Stimulated activated naive B cell treated with anti-CD40 and anti-IgM and Interleukin-4, amounts not matched to agents 10 μg/mL and 1 μg/mL and 100 μg/mL, for 72 hours (primary cell): Measurements from ENCODE around the gene CTSE.
"Not testable (repeated sequence)": the region's sequence is repeated elsewhere in the genome, so short reads cannot be mapped to it uniquely, and the experiment has no call there.

ENCODE experiments used
- ATAC-seq, 2 donors: fragments of 150-1000 bp; cut with Tn5 transposase; replicated peaks; 2 replicates each; pipeline ENCODE4 v1.10.0; 2021; ENCODE audit warnings: moderate library complexity in 1 of 2
- DNase-seq: peaks from one replicate; pipeline ENCODE4 v3.0.0; 2021
- H3K27ac Mint-ChIP-seq: one replicate; pipeline ENCODE4 v1.8.0; 2022; ENCODE audit warnings: mild to moderate bottlenecking, mixed read lengths
- H3K27me3 Mint-ChIP-seq, 2 donors: one replicate each; pipeline ENCODE4 v1.8.0; 2022; ENCODE audit warnings: mixed read lengths in 2 of 2
- H3K36me3 Mint-ChIP-seq, 2 donors: one replicate each; pipeline ENCODE4 v1.8.0; 2022; ENCODE audit warnings: mixed read lengths in 2 of 2, mild to moderate bottlenecking in 1 of 2
- H3K4me1 Mint-ChIP-seq, 2 donors: one replicate each; pipeline ENCODE4 v1.8.0; 2022; ENCODE audit warnings: mixed read lengths in 2 of 2, mild to moderate bottlenecking in 1 of 2
- H3K4me3 Mint-ChIP-seq, 2 donors: one replicate each; pipeline ENCODE4 v1.8.0; 2022; ENCODE audit warnings: mild to moderate bottlenecking in 2 of 2, mixed read lengths in 2 of 2, moderate library complexity in 1 of 2
- H3K9me3 Mint-ChIP-seq, 2 donors: one replicate each; pipeline ENCODE4 v1.8.0; 2022; ENCODE audit warnings: mixed read lengths in 2 of 2, mild to moderate bottlenecking in 1 of 2

The CTSE gene

DNA sequence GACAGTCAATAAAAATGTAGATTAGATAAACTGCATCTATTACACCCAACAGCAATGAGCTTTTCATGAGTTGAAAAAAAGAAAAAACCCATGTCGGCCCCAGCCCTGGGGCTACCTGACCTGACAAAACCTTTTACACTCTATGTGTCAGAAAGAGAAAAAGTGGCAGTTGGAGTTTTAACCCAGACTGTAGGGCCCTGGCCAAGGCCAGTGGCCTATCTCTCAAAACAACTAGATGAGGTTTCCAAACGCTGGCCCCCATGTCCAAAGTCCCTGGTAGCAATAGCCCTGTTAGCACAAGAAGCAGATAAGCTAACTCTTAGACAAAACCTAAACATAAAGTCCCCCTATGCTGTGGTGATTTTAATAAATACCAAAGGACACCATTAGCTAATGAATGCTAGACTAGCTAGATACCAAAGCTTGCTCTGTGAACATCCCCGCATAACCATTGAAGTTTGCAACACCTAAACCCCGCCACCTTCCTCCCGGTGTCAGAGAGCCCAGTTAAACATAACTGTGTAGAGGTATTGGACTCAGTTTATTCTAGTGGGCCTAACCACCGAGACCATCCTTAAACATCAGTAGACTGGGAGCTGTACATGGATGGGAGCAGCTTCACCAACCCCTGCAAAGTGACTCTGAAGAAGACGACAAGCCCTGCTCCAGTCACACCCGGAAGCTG lies 32.1 kb upstream of the CTSE start:
- not testable (repeated sequence) for DNase-seq, H3K27me3 Mint-ChIP-seq, ATAC-seq, H3K9me3 Mint-ChIP-seq
- Mint-ChIP-seq H3K36me3 (peaks cover 65% of the 10 kb centered on the region in 2 donors), H3K4me3 (peak overlapping the region; percentile 68 to 78), H3K4me1 (peaks cover 58 to 88% of the 10 kb centered on the region in 2 donors), H3K27ac (peak overlapping the region; percentile 49)

DNA sequence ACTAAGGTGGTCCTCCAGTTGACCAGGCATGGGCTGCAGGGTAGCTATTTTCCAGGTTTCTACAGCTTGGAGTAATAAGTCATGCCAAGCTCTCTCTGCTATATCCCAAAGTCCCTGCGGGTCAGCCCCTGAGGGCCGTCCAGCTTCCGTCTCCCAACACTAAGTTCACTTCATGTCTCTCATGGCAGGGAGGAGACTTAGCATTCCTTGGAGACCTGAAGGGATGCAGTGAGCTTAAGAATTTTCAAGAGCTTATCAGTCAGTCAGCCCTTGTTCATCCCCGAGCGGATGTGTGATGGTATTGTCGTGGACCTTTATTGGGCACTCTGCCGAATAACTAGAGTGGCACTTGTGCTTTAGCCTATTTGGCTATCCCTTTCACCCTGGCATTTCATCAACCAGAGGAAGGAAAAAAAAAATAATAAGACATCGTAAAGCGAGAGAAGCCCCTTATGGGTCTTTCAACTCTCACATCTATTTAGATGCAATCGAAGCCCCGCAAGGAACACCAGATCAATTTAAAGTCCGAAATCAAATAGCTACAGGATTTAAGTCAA lies 31.5 kb upstream of the CTSE start:
- H3K4me3 Mint-ChIP-seq: peak overlapping the region; percentile 68 to 78
- peaks cover 54 to 86% of the 10 kb centered on the region in 2 donors for H3K4me1 Mint-ChIP-seq
- not testable (repeated sequence) for H3K9me3 Mint-ChIP-seq, DNase-seq, ATAC-seq, H3K27me3 Mint-ChIP-seq
- peaks cover 58% of the 10 kb centered on the region in 2 donors for H3K36me3 Mint-ChIP-seq
- peak overlapping the region; percentile 79 for H3K27ac Mint-ChIP-seq

- H3K9me3 Mint-ChIP-seq, H3K27me3 Mint-ChIP-seq, ATAC-seq, DNase-seq: not testable (repeated sequence)
- Mint-ChIP-seq H3K36me3 (peaks cover 45 to 46% of the 10 kb centered on the region in 2 donors), H3K4me1 (peaks cover 50 to 84% of the 10 kb centered on the region in 2 donors), H3K4me3 (peak overlapping the region; percentile 84 to 87), H3K27ac (peak overlapping the region; percentile 95)
Observed at GRCh38 chr1:206053616-206054015, 29.9 kb upstream of the CTSE start.

DNA sequence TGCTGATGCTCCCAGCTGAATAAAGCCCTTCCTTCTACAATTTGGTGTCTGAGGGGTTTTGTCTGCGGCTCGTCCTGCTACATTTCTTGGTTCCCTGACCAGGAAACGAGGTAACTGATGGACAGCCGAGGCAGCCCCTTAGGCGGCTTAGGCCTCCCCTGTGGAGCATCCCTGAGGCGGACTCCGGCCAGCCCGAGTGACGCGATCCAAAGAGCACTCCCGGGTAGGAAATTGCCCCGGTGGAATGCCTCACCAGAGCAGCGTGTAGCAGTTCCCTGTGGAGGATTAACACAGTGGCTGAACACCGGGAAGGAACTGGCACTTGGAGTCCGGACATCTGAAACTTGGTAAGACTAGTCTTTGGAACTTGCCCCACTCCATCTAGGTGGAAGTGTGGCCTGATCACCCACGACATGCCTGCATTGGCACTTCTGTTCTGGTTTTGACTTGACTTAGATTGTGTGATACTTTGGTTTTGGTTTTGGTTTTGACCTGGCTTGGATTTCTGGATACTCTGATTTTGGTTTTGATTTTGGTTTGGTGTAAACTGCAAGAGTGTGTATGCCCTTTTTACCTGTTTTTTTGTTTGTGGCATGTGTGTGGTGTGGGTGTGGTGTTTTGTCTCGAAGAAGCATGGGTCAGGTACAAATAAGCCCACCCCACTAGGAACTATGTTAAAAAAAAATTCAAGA lies 29.4 kb upstream of the CTSE start, which contains the start of gene RHEX:
TSS of gene RHEX (plus strand) at position 255 of the 692 bp plus-strand sequence. CDS start 44,656 bp downstream, outside the sequence.
- H3K9me3 Mint-ChIP-seq, H3K27me3 Mint-ChIP-seq: not testable (repeated sequence)
- peak; percentile 61 for DNase-seq
- ATAC-seq: peak in 1 of 2 donors; percentile 9
- Mint-ChIP-seq H3K36me3 (peaks cover 41 to 44% of the 10 kb centered on the region in 2 donors), H3K27ac (peak within 1 kb of the TSS; percentile 95), H3K4me3 (peak within 1 kb of the TSS; percentile 84 to 87), H3K4me1 (peaks cover 51 to 84% of the 10 kb centered on the region in 2 donors)

DNA sequence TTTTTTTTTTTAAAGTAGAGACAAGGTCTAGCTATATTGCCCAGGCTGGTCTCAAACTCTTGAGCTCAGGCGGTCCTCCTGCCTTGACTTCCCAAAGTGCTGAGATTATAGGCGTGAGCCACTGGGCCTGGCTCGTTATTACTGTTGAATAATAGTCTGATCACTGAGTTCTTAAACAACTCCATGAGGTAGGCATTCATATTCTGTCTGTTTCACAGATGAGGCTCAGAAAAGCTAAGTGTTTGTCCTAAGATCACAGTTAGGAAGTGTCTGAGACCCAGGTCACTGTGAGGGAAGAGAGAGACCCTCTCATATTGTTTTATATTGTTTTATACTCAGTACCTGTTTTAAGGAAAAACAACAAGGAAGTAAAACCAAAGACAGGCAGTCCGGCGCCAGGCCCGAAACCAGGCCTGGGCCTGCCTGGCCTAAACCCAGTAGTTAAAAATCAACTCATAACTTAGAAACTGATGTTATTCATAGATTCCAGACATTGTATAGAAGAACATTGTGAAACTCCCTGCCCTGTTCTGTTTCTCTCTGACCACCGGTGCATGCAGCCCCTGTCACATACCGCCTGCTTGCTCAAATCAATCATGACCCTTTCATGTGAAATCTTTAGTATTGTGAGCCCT lies 28.7 kb upstream of the CTSE start:
- not testable (repeated sequence) for H3K27me3 Mint-ChIP-seq
- peak overlapping the region; percentile 95 for H3K27ac Mint-ChIP-seq

DNA sequence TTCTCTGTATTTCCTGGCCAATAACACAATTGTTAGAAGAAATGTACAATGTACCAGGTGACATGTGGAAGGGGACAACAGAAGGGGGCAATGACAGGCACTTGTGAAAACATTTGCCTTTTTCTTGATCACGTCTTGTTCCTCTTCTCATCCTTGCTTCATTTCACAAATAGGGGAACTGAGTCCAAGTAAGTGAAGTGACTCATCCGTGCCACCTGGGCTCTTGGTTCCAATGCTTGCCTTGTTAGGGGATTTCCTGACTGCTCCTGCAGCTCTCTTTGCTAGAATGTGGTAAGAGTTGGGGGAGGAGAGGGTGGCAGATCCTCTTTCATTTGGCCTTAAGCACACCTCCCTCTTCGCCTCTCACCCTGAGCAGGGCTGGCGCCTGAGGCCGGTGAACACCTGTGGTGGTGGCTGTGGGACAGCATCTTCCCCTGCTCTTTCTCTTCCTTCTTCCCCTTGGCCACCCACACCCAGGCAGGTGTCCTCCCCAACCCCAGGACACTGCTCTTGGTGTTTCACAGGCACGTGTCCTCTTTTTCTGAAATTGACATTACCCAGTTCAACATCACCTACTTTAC lies 27.1 kb upstream of the CTSE start:
- peaks cover 0 to 2% of the 10 kb centered on the region in 2 donors for H3K9me3 Mint-ChIP-seq
- peak; percentile 88 to 90 for ATAC-seq
- H3K27me3 Mint-ChIP-seq: no peaks in the 10 kb centered on the region
- peaks cover 55 to 84% of the 10 kb centered on the region in 2 donors for H3K4me1 Mint-ChIP-seq
- peak; percentile 95 for DNase-seq
- H3K4me3 Mint-ChIP-seq: peak overlapping the region; percentile 11 to 26
- H3K36me3 Mint-ChIP-seq: peaks cover 23 to 29% of the 10 kb centered on the region in 2 donors
- peak overlapping the region; percentile 95 for H3K27ac Mint-ChIP-seq

More for the DNA sequence above, 28.7 kb upstream of the CTSE start:
- Mint-ChIP-seq H3K36me3 (peaks cover 39 to 41% of the 10 kb centered on the region in 2 donors), H3K4me3 (peak overlapping the region; percentile 84 to 87), H3K4me1 (peaks cover 57 to 84% of the 10 kb centered on the region in 2 donors)
- ATAC-seq, H3K9me3 Mint-ChIP-seq: not testable (repeated sequence)
- peak; percentile 57 for DNase-seq

DNA sequence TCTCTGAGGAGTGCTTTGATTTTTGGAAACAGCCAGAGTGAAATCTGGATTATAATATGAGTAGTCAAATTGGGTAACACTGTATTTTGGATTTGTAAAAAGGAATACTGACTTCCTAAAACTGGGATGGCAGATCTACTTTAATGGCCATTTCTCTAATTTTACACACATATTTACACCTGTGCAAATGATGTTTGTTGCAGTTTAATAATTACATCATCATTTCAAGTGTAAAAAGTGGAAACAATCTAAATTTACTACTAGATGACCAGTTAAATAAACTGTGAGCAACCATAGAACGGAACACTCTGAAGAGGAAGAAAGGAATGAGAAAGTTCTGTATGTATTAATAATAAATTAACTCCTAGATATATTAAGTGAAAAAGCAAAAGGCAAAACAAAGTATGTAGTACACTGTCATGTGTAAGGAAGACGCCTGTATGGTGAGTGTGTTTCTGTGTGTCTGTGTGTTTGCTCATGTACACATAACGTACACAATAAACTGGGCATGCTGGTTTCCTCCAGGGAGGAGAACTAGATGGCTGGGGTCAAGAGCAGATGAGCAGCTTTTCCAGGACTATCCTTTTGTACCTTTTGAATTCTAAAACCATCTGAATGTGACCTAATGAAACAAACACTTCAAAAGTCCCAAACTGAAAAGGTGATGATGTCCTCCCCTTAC lies 26.4 kb upstream of the CTSE start:
- H3K9me3 Mint-ChIP-seq: peaks cover 0 to 2% of the 10 kb centered on the region in 2 donors
- H3K27ac Mint-ChIP-seq: peak overlapping the region; percentile 95
- DNase-seq: no peak
- peak overlapping the region; percentile 25 to 50 for H3K4me3 Mint-ChIP-seq
- no peak for ATAC-seq
- H3K36me3 Mint-ChIP-seq: peaks cover 19 to 22% of the 10 kb centered on the region in 2 donors
- H3K4me1 Mint-ChIP-seq: peaks cover 55 to 77% of the 10 kb centered on the region in 2 donors
- no peaks in the 10 kb centered on the region for H3K27me3 Mint-ChIP-seq

DNA sequence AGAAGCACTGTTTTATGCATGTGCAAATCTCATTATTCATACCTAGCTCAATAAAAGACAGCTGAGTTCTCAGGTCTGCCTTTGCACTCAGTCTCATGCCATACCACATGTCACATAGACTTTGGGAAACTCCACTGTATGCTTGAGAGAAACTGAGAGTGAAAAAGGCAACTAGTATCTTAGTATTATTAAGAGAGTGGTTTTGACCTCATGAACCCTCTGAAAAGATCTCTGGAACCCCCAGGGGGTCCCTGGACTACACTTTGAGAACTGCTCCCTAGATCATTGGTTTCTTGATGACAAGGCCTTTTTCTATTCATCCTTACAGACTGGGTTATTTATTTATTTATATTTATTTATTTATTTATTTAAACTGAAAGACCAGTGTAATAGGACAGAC lies 25.6 kb upstream of the CTSE start:
- peaks cover 17 to 19% of the 10 kb centered on the region in 2 donors for H3K36me3 Mint-ChIP-seq
- H3K27me3 Mint-ChIP-seq: no peaks in the 10 kb centered on the region
- H3K9me3 Mint-ChIP-seq: peaks cover 0 to 2% of the 10 kb centered on the region in 2 donors
- no peak overlapping the region for H3K4me3 Mint-ChIP-seq
- H3K4me1 Mint-ChIP-seq: peaks cover 53 to 73% of the 10 kb centered on the region in 2 donors
- peak; percentile 58 to 61 for ATAC-seq
- DNase-seq: peak; percentile 55
- peak overlapping the region; percentile 95 for H3K27ac Mint-ChIP-seq

- Mint-ChIP-seq H3K27ac (peak overlapping the region; percentile 65), H3K4me1 (peaks cover 50 to 67% of the 10 kb centered on the region in 2 donors), H3K9me3 (peaks cover 0 to 2% of the 10 kb centered on the region in 2 donors), H3K4me3 (peak overlapping the region in 1 of 2 donors; percentile 25), H3K27me3 (no peaks in the 10 kb centered on the region), H3K36me3 (peaks cover 11 to 14% of the 10 kb centered on the region in 2 donors)
- no peak for ATAC-seq
- DNase-seq: no peak
Observed at GRCh38 chr1:206048582-206048981, 24.9 kb upstream of the CTSE start.

- Mint-ChIP-seq H3K27ac (peak overlapping the region; percentile 87), H3K27me3 (no peaks in the 10 kb centered on the region), H3K4me3 (peak overlapping the region in 1 of 2 donors; percentile 43), H3K9me3 (no peaks in the 10 kb centered on the region), H3K4me1 (peaks cover 45 to 60% of the 10 kb centered on the region in 2 donors), H3K36me3 (peaks cover 5% of the 10 kb centered on the region in 2 donors)
- DNase-seq (no peak), ATAC-seq (peak in 1 of 2 donors; percentile 17)
Observed at GRCh38 chr1:206047271-206047670, 23.6 kb upstream of the CTSE start.

DNA sequence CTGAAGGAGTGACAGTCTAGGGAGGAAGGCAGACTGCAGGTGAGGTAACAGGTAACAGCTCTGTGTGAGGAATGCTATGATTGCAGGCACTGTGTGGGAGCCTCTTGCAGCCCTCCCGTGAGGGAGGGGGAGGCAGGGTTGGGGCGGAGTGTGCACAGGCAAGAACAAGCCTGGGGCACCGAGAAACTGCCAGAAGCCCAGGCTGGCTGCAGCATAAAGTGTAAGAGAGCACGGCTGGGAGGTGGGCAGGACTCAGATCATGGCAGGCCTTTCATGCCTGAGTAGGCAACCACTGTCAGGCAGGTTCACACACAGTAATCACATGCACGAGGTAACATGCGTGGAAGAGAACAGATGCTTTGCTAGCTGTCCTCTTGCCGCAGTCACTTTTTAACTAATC lies 17.9 kb upstream of the CTSE start:
- Mint-ChIP-seq H3K4me3 (peak overlapping the region; percentile 42 to 49), H3K9me3 (no peaks in the 10 kb centered on the region), H3K27ac (peak overlapping the region; percentile 70), H3K4me1 (peaks cover 35 to 60% of the 10 kb centered on the region in 2 donors), H3K36me3 (peaks cover 3% of the 10 kb centered on the region in 2 donors), H3K27me3 (no peaks in the 10 kb centered on the region)
- DNase-seq (peak; percentile 39), ATAC-seq (peak; percentile 86 to 87)

DNA sequence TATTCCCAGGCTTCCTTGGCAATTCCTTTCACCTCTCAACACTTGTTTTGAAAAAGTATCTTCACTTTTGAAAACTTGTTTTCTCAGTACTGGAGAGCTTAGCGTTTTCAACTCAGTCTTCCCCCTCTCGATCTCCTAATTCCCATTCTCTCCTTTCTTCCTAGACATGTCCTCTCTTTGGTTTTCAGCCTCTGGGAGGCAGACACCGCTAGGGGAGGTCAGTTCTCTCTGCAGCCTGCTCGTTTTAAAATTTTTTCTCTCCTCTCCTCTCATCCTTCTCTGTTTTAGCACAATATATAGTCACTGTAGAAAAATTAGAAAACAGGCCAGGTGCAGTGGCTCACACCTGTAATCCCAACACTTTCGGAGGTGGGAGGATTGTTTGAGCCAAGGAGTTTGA lies 16.6 kb upstream of the CTSE start:
- peaks cover 37 to 70% of the 10 kb centered on the region in 2 donors for H3K4me1 Mint-ChIP-seq
- no peak for DNase-seq
- no peak for ATAC-seq
- no peaks in the 10 kb centered on the region for H3K27me3 Mint-ChIP-seq
- peak overlapping the region; percentile 48 for H3K27ac Mint-ChIP-seq
- H3K4me3 Mint-ChIP-seq: peak overlapping the region in 1 of 2 donors; percentile 9
- peaks cover 3% of the 10 kb centered on the region in 2 donors for H3K36me3 Mint-ChIP-seq
- H3K9me3 Mint-ChIP-seq: no peaks in the 10 kb centered on the region
